Activated CD4-positive, alpha-beta T cell treated with anti-CD3 and anti-CD28 coated beads, Interleukin-2, amount 10 ng/mL, durations not matched to agents 24 days and 14 days (primary cell): ENCODE measurements around the gene ACAT2. TPM values are rescaled to one million over a fixed set of nuclear protein-coding genes. Genes with fewer than 3 reads are reported as not detected.
"Not testable (repeated sequence)": the region's sequence is repeated elsewhere in the genome, so short reads cannot be mapped to it uniquely, and the experiment has no call there.

ENCODE experiments used
- DNase-seq: peaks from one replicate; pipeline ENCODE4 v3.0.0; 2022
- H3K27ac Mint-ChIP-seq: one replicate; pipeline ENCODE4 v1.8.0; 2022; ENCODE audit warnings: mild to moderate bottlenecking, mixed read lengths
- H3K27me3 Mint-ChIP-seq: one replicate; pipeline ENCODE4 v1.8.0; 2022; ENCODE audit warnings: mixed read lengths
- H3K36me3 Mint-ChIP-seq: one replicate; pipeline ENCODE4 v1.8.0; 2022; ENCODE audit warnings: low read depth, mild to moderate bottlenecking, mixed read lengths
- H3K4me1 Mint-ChIP-seq: one replicate; pipeline ENCODE4 v1.8.0; 2021; ENCODE audit warnings: mixed read lengths
- H3K4me3 Mint-ChIP-seq: one replicate; pipeline ENCODE4 v1.8.0; 2022; ENCODE audit warnings: mild to moderate bottlenecking, moderate library complexity, mixed read lengths
- H3K9me3 Mint-ChIP-seq: one replicate; pipeline ENCODE4 v1.8.0; 2021; ENCODE audit warnings: mixed read lengths
- intact Hi-C: fragments of 100-400 bp; cut with micrococcal nuclease; formaldehyde crosslinking; loops from one replicate; pipeline ENCODE4 v1.15.1; 2023
- total RNA-seq: library from RNA; stranded (reverse); gene quantifications from 2 replicates; pipeline ENCODE4 v1.2.3, GENCODE V29; 2022

The ACAT2 gene
- total RNA-seq, 1 donor from 2014 or later = 85.3 TPM

GRCh38 chr6:159766906-159767305 lies 5.1 kb downstream of the ACAT2 start:
- peaks cover 76% of the 10 kb centered on the region for H3K36me3 Mint-ChIP-seq
- no peak for DNase-seq
- intact Hi-C loops = no loop called here
- no peaks in the 10 kb centered on the region for H3K9me3 Mint-ChIP-seq
- H3K27ac Mint-ChIP-seq = peak overlapping the region; percentile 77
- peaks cover 32% of the 10 kb centered on the region for H3K4me1 Mint-ChIP-seq
- H3K4me3 Mint-ChIP-seq = no peak overlapping the region
- H3K27me3 Mint-ChIP-seq = no peaks in the 10 kb centered on the region

- Mint-ChIP-seq H3K27ac (no peak overlapping the region), H3K4me1 (peaks cover 26% of the 10 kb centered on the region), H3K36me3 (peaks cover 79% of the 10 kb centered on the region), H3K4me3 (no peak overlapping the region), H3K27me3 (no peaks in the 10 kb centered on the region), H3K9me3 (no peaks in the 10 kb centered on the region)
- no peak for DNase-seq
- intact Hi-C loops = loop anchor here (1.0 to 2.0 kb wide), 2 partner anchors 8 to 13 kb away; no protein-coding TSS in a partner anchor
These were observed 7.6 kb downstream of the ACAT2 start for GRCh38 chr6:159769470-159769869.

- peaks cover 75% of the 10 kb centered on the region for H3K36me3 Mint-ChIP-seq
- H3K27me3 Mint-ChIP-seq = no peaks in the 10 kb centered on the region
- H3K4me3 Mint-ChIP-seq = no peak overlapping the region
- H3K4me1 Mint-ChIP-seq = peaks cover 14% of the 10 kb centered on the region
- no peaks in the 10 kb centered on the region for H3K9me3 Mint-ChIP-seq
- intact Hi-C loops = no loop called here
- no peak overlapping the region for H3K27ac Mint-ChIP-seq
- DNase-seq = no peak
These were observed 10.4 kb downstream of the ACAT2 start for GRCh38 chr6:159772196-159772595.

- Mint-ChIP-seq H3K36me3 (peaks cover 75% of the 10 kb centered on the region), H3K4me3 (no peak overlapping the region), H3K4me1 (peaks cover 15% of the 10 kb centered on the region), H3K9me3 (no peaks in the 10 kb centered on the region), H3K27me3 (no peaks in the 10 kb centered on the region), H3K27ac (no peak overlapping the region)
- intact Hi-C loops = loop anchor here (1.0 kb wide), 1 partner anchor 8 kb away; no protein-coding TSS in a partner anchor
- no peak for DNase-seq
These were observed 15.5 kb downstream of the ACAT2 start for GRCh38 chr6:159777240-159777904.

- Mint-ChIP-seq H3K9me3 (no peaks in the 10 kb centered on the region), H3K36me3 (peaks cover 81% of the 10 kb centered on the region), H3K4me1 (peaks cover 22% of the 10 kb centered on the region), H3K27ac (peak overlapping the region; percentile 7), H3K4me3 (no peak overlapping the region), H3K27me3 (no peaks in the 10 kb centered on the region)
- DNase-seq = no peak
- intact Hi-C loops = no loop called here
These were observed 16.3 kb downstream of the ACAT2 start for GRCh38 chr6:159778131-159778530.

- Mint-ChIP-seq H3K4me1 (peaks cover 22% of the 10 kb centered on the region), H3K4me3 (no peak overlapping the region), H3K36me3 (peaks cover 81% of the 10 kb centered on the region), H3K9me3 (no peaks in the 10 kb centered on the region), H3K27me3 (no peaks in the 10 kb centered on the region), H3K27ac (peak overlapping the region; percentile 7)
- DNase-seq = no peak
- intact Hi-C loops = no loop called here
These were observed 16.8 kb downstream of the ACAT2 start for GRCh38 chr6:159778542-159779103.

GRCh38 chr6:159788276-159788675 lies 26.4 kb downstream of the ACAT2 start:
- H3K27me3 Mint-ChIP-seq = peaks cover 3% of the 10 kb centered on the region
- intact Hi-C loops = loop anchor here (5.0 to 10.0 kb wide), 2 partner anchors 36 to 317 kb away; no protein-coding TSS in a partner anchor
- peak overlapping the region; percentile 98 for H3K27ac Mint-ChIP-seq
- DNase-seq = peak; percentile 67
- no peaks in the 10 kb centered on the region for H3K9me3 Mint-ChIP-seq
- peak overlapping the region; percentile 97 for H3K4me3 Mint-ChIP-seq
- H3K36me3 Mint-ChIP-seq = peaks cover 73% of the 10 kb centered on the region
- peaks cover 47% of the 10 kb centered on the region for H3K4me1 Mint-ChIP-seq

GRCh38 chr6:159788753-159789376 lies 27.0 kb downstream of the ACAT2 start:
- H3K36me3 Mint-ChIP-seq = peaks cover 71% of the 10 kb centered on the region
- H3K9me3 Mint-ChIP-seq = no peaks in the 10 kb centered on the region
- DNase-seq = peak; percentile 80
- H3K27ac Mint-ChIP-seq = peak overlapping the region; percentile 98
- intact Hi-C loops = loop anchor here (1.0 to 10.0 kb wide), 5 partner anchors 27 to 316 kb away; partner anchors contain the start of genes ACAT2 and WTAP
- peaks cover 3% of the 10 kb centered on the region for H3K27me3 Mint-ChIP-seq
- H3K4me1 Mint-ChIP-seq = peaks cover 46% of the 10 kb centered on the region
- H3K4me3 Mint-ChIP-seq = peak overlapping the region; percentile 97

GRCh38 chr6:159789377-159790148 lies 27.7 kb downstream of the ACAT2 start, which contains the start of gene TCP1:
Gene TCP1, minus strand, starts transcription at chr6:159789602. Its CDS starts 134 bp downstream, at chr6:159789468.
- peak within 1 kb of the TSS; percentile 97 for H3K4me3 Mint-ChIP-seq
- peak within 1 kb of the TSS; percentile 98 for H3K27ac Mint-ChIP-seq
- peak; percentile 100 for DNase-seq
- H3K36me3 Mint-ChIP-seq = peaks cover 72% of the 10 kb centered on the region
- H3K27me3 Mint-ChIP-seq = peaks cover 3% of the 10 kb centered on the region
- peaks cover 46% of the 10 kb centered on the region for H3K4me1 Mint-ChIP-seq
- H3K9me3 Mint-ChIP-seq = no peaks in the 10 kb centered on the region
- intact Hi-C loops = loop anchor here (1.0 to 10.0 kb wide), 8 partner anchors 27 to 315 kb away; partner anchors contain the start of genes ACAT2, IGF2R and WTAP

- DNase-seq = peak; percentile 96
- H3K27me3 Mint-ChIP-seq = peaks cover 3% of the 10 kb centered on the region
- H3K27ac Mint-ChIP-seq = peak within 1 kb of the TSS; percentile 98
- peaks cover 69% of the 10 kb centered on the region for H3K36me3 Mint-ChIP-seq
- H3K4me3 Mint-ChIP-seq = peak within 1 kb of the TSS; percentile 97
- H3K9me3 Mint-ChIP-seq = no peaks in the 10 kb centered on the region
- H3K4me1 Mint-ChIP-seq = peaks cover 40% of the 10 kb centered on the region
- intact Hi-C loops = loop anchor here (2.0 kb wide), 3 partner anchors 142 to 178 kb away; partner anchors contain the start of gene IGF2R
These were observed 28.5 kb downstream of the ACAT2 start, which contains the start of gene MRPL18 for GRCh38 chr6:159790149-159790955. Gene MRPL18, plus strand, starts transcription at chr6:159790467. Its CDS starts 121 bp downstream, at chr6:159790588.

- peak overlapping the region; percentile 97 for H3K4me3 Mint-ChIP-seq
- H3K9me3 Mint-ChIP-seq = no peaks in the 10 kb centered on the region
- peak overlapping the region; percentile 98 for H3K27ac Mint-ChIP-seq
- H3K27me3 Mint-ChIP-seq = peaks cover 3% of the 10 kb centered on the region
- peaks cover 65% of the 10 kb centered on the region for H3K36me3 Mint-ChIP-seq
- H3K4me1 Mint-ChIP-seq = peaks cover 36% of the 10 kb centered on the region
- DNase-seq = no peak
- intact Hi-C loops = loop anchor here (2.0 kb wide), 3 partner anchors 142 to 178 kb away; partner anchors contain the start of gene IGF2R
These were observed 29.2 kb downstream of the ACAT2 start for GRCh38 chr6:159790956-159791598.

- Mint-ChIP-seq H3K4me1 (peaks cover 20% of the 10 kb centered on the region), H3K36me3 (peaks cover 64% of the 10 kb centered on the region)
- H3K9me3 Mint-ChIP-seq, DNase-seq, intact Hi-C loops, H3K4me3 Mint-ChIP-seq, H3K27me3 Mint-ChIP-seq, H3K27ac Mint-ChIP-seq: not testable (repeated sequence)
These were observed 33.1 kb downstream of the ACAT2 start for GRCh38 chr6:159794976-159795375.
